Stimulated activated CD8-positive, alpha-beta memory T cell treated with anti-CD3 and anti-CD28 coated beads, Interleukin-12 subunit alpha, Interleukin-12 subunit beta, amount 100 ng/mL, for 24 hours (primary cell): ENCODE results near the gene RARB.

Experiments
- DNase-seq: peaks from one replicate; pipeline ENCODE4 v3.0.0-alpha.2; 2020; ENCODE audit errors: extremely low read depth

The RARB gene

GRCh38 chr3:25508433-25508832 lies 80.4 kb downstream of the RARB start:
- DNase-seq: no peak

GRCh38 chr3:25508901-25509300 lies 80.8 kb downstream of the RARB start:
- DNase-seq: no peak

- DNase-seq: no peak
Measured at GRCh38 chr3:25510797-25511196, 82.7 kb downstream of the RARB start.

DNA sequence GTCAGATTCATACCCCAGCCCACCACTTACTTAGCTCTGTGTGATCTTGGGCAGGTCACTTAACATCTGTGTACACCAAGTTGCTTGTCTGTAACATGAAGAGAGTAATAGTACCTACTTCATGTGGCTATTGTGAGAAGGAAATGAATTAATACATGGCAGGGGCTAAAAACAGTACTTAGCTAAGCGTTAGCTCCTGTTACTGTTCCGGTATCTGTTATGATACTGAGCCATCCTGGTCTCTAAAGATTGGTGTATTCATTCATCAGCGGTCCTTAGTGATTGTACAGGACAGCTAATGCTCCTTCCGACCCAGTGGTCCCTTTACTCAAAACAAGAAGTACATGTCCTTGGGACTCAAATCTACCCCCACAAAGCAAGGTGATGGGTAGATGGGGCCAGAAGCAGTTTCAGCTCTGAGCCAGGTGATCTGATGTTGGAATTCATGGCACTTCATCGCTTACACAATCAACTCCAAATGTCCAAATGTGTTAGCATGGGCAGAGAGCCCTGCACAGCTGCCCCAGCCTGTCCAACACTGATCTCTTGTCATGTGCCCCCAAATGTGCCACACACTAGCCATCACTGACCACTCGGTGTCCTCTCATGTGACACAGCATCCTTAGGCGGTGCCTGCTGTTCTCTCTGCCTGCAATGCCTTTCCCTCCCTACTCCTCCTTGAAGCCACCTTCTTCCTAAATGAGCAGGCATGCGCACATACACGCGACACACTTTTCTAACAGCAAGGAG lies 84.1 kb downstream of the RARB start:
- DNase-seq: no peak

DNA sequence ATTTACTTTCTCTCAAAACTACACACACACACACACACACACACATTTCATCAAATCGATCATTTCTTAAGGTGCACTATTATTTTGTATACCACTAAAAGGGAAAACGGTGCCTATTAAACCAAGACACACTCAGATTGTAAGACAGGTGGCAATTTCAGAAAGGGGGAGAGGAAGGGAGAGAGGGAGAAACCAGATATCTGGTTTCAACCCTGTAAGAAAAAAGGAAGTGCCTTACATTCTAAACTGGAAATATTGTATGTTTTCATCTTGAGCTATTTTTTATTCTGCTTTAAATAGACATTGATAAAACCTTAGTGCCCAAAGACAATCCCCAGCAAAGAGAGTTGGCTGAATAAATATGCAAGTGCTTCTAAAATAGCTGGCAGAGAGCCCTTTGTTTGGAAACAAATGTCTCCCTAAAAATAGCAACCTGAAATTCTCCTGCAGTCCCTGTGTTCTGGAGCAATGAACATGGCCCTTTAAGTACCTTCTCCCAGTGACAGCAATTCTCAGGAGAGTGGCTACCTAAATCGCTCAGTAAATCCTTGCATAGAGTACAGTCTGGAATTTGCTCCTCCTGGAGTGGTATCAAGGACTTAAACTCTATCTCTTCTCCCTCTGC lies 85.7 kb downstream of the RARB start:
- DNase-seq: no peak

GRCh38 chr3:25515171-25515570 lies 87.1 kb downstream of the RARB start:
- no peak for DNase-seq

GRCh38 chr3:25520926-25521559 lies 93.0 kb downstream of the RARB start:
- no peak for DNase-seq

- no peak for DNase-seq
Measured at GRCh38 chr3:25527336-25527735, 99.3 kb downstream of the RARB start.

DNA sequence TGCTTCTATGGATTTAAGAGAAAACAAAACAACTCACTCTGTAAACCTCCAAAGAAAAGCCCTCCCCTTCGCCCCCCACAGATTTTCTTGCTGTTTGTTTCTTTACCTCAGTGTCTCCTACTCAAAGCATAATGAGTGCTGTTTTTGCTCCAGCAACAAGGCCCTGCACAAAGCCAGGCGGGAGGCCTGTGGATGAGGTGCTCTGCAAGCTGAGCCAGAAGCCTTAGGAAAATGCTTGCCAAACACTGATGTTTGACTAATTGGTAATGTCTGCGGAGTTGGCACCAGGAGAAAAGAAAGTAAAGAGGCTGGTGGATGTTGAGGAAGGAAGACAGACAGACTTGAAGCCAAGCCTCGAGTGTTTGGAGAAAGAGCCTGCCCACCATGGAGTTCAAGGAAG lies 99.7 kb downstream of the RARB start:
- no peak for DNase-seq

- no peak for DNase-seq
Measured at GRCh38 chr3:25531971-25532370, 103.9 kb downstream of the RARB start.

DNA sequence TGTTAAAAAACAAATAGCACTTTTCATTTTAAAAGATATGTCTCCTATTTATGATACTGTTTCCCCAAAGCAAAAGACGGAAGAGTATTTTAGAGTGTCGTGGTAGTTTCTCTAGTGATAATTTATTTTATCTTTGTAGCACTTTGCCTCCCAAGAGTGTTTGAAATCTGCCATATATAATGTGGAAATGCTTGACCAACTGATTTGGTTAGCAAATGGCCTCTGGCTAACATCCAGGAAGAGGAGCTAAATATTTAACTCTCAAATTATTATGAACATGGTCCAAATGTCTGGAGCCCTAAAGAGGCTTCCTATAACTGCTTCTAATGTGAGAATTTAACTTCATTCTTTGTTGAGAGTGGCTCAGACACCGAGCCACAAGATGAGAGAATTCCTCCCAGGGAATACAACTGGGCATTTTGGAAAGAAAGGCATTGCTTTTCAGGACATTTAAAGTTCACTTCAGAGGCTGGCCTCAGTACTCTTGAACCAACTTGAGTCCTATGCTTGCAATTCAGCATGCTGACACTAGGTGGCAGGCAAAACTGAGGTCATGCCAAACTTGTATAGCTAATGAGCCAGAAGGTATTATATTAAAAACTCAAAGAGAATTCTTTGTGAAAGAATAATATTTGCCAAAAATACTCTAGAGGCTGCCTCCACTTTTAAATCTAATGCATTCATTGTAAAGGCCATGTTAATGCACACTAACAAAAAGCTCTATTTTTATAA lies 104.5 kb downstream of the RARB start:
- DNase-seq: no peak

- DNase-seq: no peak
Measured at GRCh38 chr3:25533399-25533798, 105.3 kb downstream of the RARB start.

DNA sequence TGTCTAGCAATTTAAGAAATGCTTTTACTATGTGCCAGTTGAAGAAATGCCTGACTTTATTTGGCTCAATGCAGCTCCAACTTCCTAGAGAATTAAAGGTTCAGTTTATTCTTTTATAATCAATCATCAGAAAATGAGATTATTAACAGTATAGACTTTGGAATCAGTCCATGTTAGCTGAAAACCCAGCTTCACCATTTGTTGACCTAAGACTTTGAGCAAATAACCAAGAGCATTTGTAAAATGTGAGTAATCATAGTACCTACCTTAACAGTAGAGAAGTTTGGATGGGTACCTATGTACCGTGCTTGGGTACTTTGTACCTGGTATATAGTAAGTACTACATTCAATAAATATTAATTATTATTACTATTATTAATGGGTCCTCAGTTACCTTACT lies 105.9 kb downstream of the RARB start:
- no peak for DNase-seq

GRCh38 chr3:25536521-25537391 lies 108.7 kb downstream of the RARB start:
- no peak for DNase-seq

DNA sequence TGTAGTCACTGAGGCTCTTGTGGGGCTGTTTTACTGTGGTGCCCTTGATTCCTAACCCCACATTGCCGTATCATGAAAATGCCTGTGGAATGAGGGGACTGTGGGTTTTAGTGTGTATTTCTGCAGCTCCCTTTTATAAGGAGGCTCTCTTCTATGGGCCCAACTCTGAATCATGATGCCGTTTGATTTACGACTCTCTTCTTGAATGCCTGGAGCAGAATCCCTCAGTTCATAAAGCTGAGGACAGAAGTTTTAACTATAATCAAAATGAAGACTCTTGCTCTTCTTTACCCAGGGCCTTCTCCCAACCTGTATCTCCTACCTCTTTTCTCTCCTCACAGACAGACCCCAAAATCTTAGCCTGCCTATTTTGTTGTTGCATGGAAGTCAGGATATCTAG lies 109.5 kb downstream of the RARB start:
- DNase-seq: no peak

DNA sequence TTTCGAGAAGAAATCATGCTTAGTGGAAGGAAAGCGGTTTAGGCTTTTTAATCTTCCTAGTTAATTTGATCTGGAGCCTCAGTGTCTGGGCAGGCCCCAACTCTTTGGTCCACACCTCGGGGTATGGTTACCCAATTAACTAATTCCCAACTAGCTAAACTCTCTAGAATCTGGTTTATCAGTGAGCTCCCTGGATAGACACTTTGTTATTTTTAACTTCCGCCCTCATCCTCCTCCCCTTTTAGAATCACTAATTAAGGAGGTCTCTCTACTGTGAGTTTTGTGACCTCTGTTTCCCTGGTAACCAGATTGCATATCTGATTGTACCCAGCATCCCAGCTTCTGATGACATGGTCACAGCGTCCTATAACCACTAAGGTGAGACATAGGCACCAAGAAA lies 112.2 kb downstream of the RARB start:
- DNase-seq: no peak

DNA sequence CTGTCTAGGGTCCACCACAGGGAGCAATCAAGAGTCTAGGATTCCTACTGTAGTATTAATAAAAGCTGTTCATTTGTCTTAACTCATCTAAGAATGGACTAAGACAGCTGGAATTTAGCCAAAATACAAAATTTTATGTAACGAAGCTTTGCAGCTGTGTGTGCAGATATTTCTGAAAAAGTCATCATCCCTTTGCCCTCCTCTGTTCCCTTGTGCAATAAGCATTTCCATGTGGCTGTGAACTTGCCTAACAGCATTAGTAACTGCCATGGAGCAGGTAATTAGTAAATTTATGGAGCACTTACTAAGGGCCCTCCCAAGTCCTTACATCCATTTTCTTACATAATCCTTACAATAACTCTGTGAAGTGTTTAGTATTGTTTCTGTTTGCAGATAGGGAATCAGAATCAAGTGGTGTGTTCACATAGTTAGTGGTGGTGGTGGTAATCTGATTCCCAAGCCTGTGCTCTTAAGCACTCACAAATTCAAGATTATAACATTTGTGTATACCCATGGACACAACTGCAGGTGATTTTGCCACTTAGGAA lies 114.5 kb downstream of the RARB start:
- DNase-seq: no peak

DNA sequence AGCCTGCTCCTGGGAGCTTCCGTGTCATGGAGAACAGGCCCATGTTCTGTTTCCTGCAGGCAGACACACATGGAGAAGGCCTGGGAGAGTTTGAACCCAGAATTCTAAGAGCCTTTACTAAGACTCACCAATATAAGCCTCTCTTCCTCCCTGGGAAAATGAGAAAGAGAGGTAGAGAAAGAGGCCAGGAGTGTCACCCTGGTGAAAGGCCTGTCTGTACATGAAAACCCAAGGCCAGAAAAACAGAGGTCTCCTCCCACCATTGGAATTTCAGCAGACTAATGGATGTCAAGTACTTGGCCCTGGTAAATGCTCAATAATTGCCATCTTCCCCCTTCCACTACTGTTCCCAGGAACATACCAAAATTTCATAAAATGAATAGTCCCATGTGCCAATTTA lies 119.0 kb downstream of the RARB start:
- no peak for DNase-seq

- DNase-seq: no peak
Measured at GRCh38 chr3:25547943-25548674, 120.0 kb downstream of the RARB start.

DNA sequence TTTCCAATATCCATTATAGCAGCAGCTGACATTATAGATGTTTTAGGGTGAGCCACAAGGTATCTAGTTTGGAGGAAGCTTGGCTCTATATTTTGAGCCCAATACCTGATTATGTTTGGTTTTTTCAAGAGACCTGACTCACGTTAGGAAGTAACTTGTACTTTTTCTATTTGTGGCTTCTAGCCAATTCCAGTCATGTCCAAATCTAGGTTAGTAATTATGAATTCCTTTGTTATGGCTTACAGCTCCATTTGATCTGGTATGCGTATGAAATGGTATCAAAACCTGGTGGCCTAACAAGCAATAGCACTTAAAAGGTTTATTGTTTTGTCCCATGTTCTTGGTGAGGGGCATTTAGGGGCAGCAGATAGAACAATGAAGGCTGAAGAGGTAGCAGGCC lies 120.8 kb downstream of the RARB start:
- DNase-seq: no peak

DNA sequence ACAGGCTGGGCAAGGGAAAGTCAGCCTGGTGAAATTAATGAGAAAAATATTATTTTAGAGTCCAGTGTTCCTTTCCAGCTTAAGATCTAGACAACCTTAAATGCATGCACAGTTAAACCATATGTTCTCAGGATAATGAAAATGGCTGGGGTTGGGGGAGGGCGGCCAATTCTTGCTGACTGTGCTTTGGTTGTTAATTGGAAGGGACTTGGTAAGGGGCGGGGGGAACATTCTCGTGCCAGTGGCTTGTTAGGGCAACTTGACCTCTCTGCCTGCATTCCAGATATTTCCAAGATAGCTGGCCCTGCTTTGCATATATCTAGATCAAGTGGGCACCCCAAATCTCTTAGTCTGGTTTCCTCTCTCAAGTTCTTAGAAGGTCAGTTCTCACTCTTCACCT lies 124.2 kb downstream of the RARB start:
- no peak for DNase-seq
